22Rv1 (cell line): Measurements from ENCODE around the gene LAMA3.

Experiments used
- ZFX ChIP-seq: fragments of 450-650 bp; IDR thresholded peaks from 2 replicates; pipeline ENCODE4 v1.6.1; 2017; ENCODE audit warnings: antibody characterized with exemption, borderline replicate concordance
- TF ChIP-seq, protein P1 (sequence below): fragments of 450-650 bp; IDR thresholded peaks from 2 replicates; pipeline ENCODE4 v1.5.1; 2017; ENCODE audit warnings: mild to moderate bottlenecking

DNA sequence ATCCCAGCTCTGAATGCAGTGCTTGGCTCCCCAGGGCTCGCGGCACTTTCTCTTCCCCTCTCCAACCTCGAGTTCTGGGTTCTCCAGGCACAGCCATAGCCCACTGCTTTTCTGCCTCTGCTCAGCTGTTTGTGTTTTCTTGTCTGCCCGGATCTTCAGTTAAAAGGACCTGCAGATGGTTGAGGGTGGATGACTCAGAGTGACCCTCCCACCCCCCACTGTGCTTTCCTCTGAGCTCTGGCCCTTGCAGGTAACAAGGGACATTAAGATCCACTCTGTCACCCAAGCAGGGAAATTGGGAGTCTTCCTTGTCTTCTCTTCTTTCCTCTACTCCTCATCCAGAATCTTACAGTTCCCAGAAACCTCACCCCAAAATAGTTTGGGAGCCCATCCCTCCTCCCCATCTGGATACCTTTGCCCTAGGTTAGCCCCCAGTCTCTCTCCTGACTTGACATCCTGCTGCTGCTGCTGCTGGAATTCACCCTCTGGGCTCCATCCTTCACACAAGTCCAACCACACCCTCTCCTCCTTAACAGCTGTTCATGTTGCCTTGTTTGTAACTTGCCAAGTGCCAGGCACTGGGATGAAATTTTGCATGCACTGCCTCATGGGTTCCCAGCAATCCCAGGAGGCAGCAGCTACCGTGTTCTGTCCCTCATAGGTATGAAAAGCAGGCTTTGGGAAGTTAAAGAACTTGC is 167.4 kb downstream of the LAMA3 start:
- TF ChIP-seq, protein P1, sequence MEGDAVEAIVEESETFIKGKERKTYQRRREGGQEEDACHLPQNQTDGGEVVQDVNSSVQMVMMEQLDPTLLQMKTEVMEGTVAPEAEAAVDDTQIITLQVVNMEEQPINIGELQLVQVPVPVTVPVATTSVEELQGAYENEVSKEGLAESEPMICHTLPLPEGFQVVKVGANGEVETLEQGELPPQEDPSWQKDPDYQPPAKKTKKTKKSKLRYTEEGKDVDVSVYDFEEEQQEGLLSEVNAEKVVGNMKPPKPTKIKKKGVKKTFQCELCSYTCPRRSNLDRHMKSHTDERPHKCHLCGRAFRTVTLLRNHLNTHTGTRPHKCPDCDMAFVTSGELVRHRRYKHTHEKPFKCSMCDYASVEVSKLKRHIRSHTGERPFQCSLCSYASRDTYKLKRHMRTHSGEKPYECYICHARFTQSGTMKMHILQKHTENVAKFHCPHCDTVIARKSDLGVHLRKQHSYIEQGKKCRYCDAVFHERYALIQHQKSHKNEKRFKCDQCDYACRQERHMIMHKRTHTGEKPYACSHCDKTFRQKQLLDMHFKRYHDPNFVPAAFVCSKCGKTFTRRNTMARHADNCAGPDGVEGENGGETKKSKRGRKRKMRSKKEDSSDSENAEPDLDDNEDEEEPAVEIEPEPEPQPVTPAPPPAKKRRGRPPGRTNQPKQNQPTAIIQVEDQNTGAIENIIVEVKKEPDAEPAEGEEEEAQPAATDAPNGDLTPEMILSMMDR = no peak
- TF ChIP-seq ZFX = no peak
